Chondrocyte (in vitro differentiated cells): Measurements from ENCODE around the gene FKBP14. TPM values are rescaled to one million over a fixed set of nuclear protein-coding genes. Genes with fewer than 3 reads are reported as not detected.
"Not testable (repeated sequence)": the region's sequence is repeated elsewhere in the genome, so short reads cannot be mapped to it uniquely, and the experiment has no call there.

ENCODE experiments used
- DNase-seq: peaks from one replicate; pipeline ENCODE4 v3.0.0; 2021; ENCODE audit warnings: mixed read lengths, low spot score
- H3K27ac Mint-ChIP-seq: one replicate; pipeline ENCODE4 v1.8.0; 2021; ENCODE audit warnings: mild to moderate bottlenecking, moderate library complexity, mixed read lengths; ENCODE audit not compliant: unreplicated experiment
- H3K27me3 Mint-ChIP-seq: 2 replicates; pipeline ENCODE4 v1.8.0; 2021; ENCODE audit warnings: low read depth, mixed read lengths
- H3K36me3 Mint-ChIP-seq: 2 replicates; pipeline ENCODE4 v1.8.0; 2021; ENCODE audit warnings: low read depth, mixed read lengths
- H3K4me1 Mint-ChIP-seq: 2 replicates; pipeline ENCODE4 v1.8.0; 2021; ENCODE audit warnings: low read depth, mild to moderate bottlenecking, mixed read lengths
- H3K4me3 Mint-ChIP-seq: one replicate; pipeline ENCODE4 v1.8.0; 2021; ENCODE audit warnings: mild to moderate bottlenecking, moderate library complexity, mixed read lengths; ENCODE audit not compliant: unreplicated experiment
- H3K9me3 Mint-ChIP-seq: 2 replicates; pipeline ENCODE4 v1.8.0; 2021; ENCODE audit warnings: low read depth, mixed read lengths
- CTCF ChIP-seq: fragments of 200-600 bp; sonication (generic); IDR thresholded peaks from 2 replicates; pipeline ENCODE4 v1.5.0; 2021; ENCODE audit warnings: antibody characterized with exemption, mild to moderate bottlenecking, moderate library complexity
- total RNA-seq: library from RNA; stranded (reverse); gene quantifications from 3 replicates; pipeline ENCODE4 v1.2.1, GENCODE V29; 2021

Gene FKBP14
- total RNA-seq, 1 donor from 2014 or later, result 74.7 TPM

GRCh38 chr7:30068117-30068516 is 41.6 kb upstream of the FKBP14 start:
- DNase-seq, result no peak
- H3K27me3 Mint-ChIP-seq, result no peaks in the 10 kb centered on the region
- TF ChIP-seq CTCF, result no peak
- no peaks in the 10 kb centered on the region for H3K9me3 Mint-ChIP-seq
- peaks cover 9% of the 10 kb centered on the region for H3K36me3 Mint-ChIP-seq
- no peak overlapping the region for H3K4me3 Mint-ChIP-seq
- peak overlapping the region; percentile 79 for H3K27ac Mint-ChIP-seq
- H3K4me1 Mint-ChIP-seq, result peaks cover 25% of the 10 kb centered on the region

- H3K27me3 Mint-ChIP-seq, result no peaks in the 10 kb centered on the region
- DNase-seq, result no peak
- no peak for TF ChIP-seq CTCF
These were observed 40.2 kb upstream of the FKBP14 start for GRCh38 chr7:30066687-30067086.

GRCh38 chr7:30065746-30066145 is 39.2 kb upstream of the FKBP14 start:
- no peak for TF ChIP-seq CTCF
- Mint-ChIP-seq H3K9me3 (no peaks in the 10 kb centered on the region), H3K27me3 (no peaks in the 10 kb centered on the region), H3K4me3 (no peak overlapping the region), H3K27ac (no peak overlapping the region), H3K36me3 (peaks cover 9% of the 10 kb centered on the region), H3K4me1 (peaks cover 19% of the 10 kb centered on the region)
- DNase-seq, result no peak

More at GRCh38 chr7:30066687-30067086, 40.2 kb upstream of the FKBP14 start:
- Mint-ChIP-seq H3K9me3 (no peaks in the 10 kb centered on the region), H3K27ac (no peak overlapping the region), H3K4me1 (peaks cover 19% of the 10 kb centered on the region), H3K4me3 (no peak overlapping the region), H3K36me3 (peaks cover 9% of the 10 kb centered on the region)

GRCh38 chr7:30062587-30062986 is 36.1 kb upstream of the FKBP14 start:
- Mint-ChIP-seq H3K9me3 (peaks cover 7% of the 10 kb centered on the region), H3K27me3 (no peaks in the 10 kb centered on the region), H3K36me3 (peaks cover 13% of the 10 kb centered on the region), H3K4me3 (no peak overlapping the region), H3K27ac (no peak overlapping the region), H3K4me1 (peaks cover under 1% of the 10 kb centered on the region)
- peak; percentile 83 for TF ChIP-seq CTCF
- DNase-seq, result no peak

- peak; percentile 73 for TF ChIP-seq CTCF
- not testable (repeated sequence) for H3K4me1 Mint-ChIP-seq, H3K4me3 Mint-ChIP-seq, H3K9me3 Mint-ChIP-seq, DNase-seq, H3K27me3 Mint-ChIP-seq
- Mint-ChIP-seq H3K27ac (peak overlapping the region; percentile 36), H3K36me3 (peaks cover 16% of the 10 kb centered on the region)
These were observed 35.3 kb upstream of the FKBP14 start for GRCh38 chr7:30061786-30062185.
